Hematopoietic multipotent progenitor cell treated with erythropoietin and hydrocortisone succinate and interleukin-3 and kit ligand, for 4 days (in vitro differentiated cells): ENCODE data around the gene ERBB4.
A peak's percentile ranks its signal among the peaks of the same experiment; 100 is the strongest.
"Not testable (repeated sequence)": the region's sequence is repeated elsewhere in the genome, so short reads cannot be mapped to it uniquely, and the experiment has no call there.

Experiments used
- DNase-seq: peaks from one replicate; pipeline ENCODE4 v3.0.0-alpha.2; 2015

Gene ERBB4

GRCh38 chr2:212124598-212124997, 414.0 kb downstream of the ERBB4 start:
- DNase-seq = peak; percentile 3

- no peak for DNase-seq
Observed at GRCh38 chr2:212119591-212119990, 419.0 kb downstream of the ERBB4 start.

- DNase-seq = no peak
Observed at GRCh38 chr2:212117926-212118325, 420.7 kb downstream of the ERBB4 start.

GRCh38 chr2:212114489-212114888, 424.1 kb downstream of the ERBB4 start:
- DNase-seq = no peak

- no peak for DNase-seq
Observed at GRCh38 chr2:212112401-212112800, 426.2 kb downstream of the ERBB4 start.

GRCh38 chr2:212109792-212110680, 428.6 kb downstream of the ERBB4 start:
- DNase-seq = no peak

- DNase-seq = no peak
Observed at GRCh38 chr2:212109217-212109616, 429.4 kb downstream of the ERBB4 start.

- no peak for DNase-seq
Observed at GRCh38 chr2:212107989-212108388, 430.6 kb downstream of the ERBB4 start.

- no peak for DNase-seq
Observed at GRCh38 chr2:212107014-212107413, 431.6 kb downstream of the ERBB4 start.

GRCh38 chr2:212106536-212106935, 432.1 kb downstream of the ERBB4 start:
- DNase-seq = not testable (repeated sequence)

GRCh38 chr2:212099658-212100057, 438.9 kb downstream of the ERBB4 start:
- no peak for DNase-seq

GRCh38 chr2:212098966-212099365, 439.6 kb downstream of the ERBB4 start:
- DNase-seq = no peak

- DNase-seq = no peak
Observed at GRCh38 chr2:212097001-212097400, 441.6 kb downstream of the ERBB4 start.

- DNase-seq = no peak
Observed at GRCh38 chr2:212089873-212090272, 448.7 kb downstream of the ERBB4 start.

- DNase-seq = no peak
Observed at GRCh38 chr2:212088353-212088752, 450.2 kb downstream of the ERBB4 start.

GRCh38 chr2:212083492-212083891, 455.1 kb downstream of the ERBB4 start:
- no peak for DNase-seq

- no peak for DNase-seq
Observed at GRCh38 chr2:212078103-212078502, 460.5 kb downstream of the ERBB4 start.

- DNase-seq = no peak
Observed at GRCh38 chr2:212076456-212076855, 462.1 kb downstream of the ERBB4 start.

- no peak for DNase-seq
Observed at GRCh38 chr2:212073360-212073759, 465.2 kb downstream of the ERBB4 start.

- no peak for DNase-seq
Observed at GRCh38 chr2:212066546-212066945, 472.1 kb downstream of the ERBB4 start.

- DNase-seq = no peak
Observed at GRCh38 chr2:212064318-212064717, 474.3 kb downstream of the ERBB4 start.

GRCh38 chr2:212052412-212053159, 486.0 kb downstream of the ERBB4 start:
- peak; percentile 18 for DNase-seq

- no peak for DNase-seq
Observed at GRCh38 chr2:212050871-212051270, 487.7 kb downstream of the ERBB4 start.

GRCh38 chr2:212042562-212042961, 496.0 kb downstream of the ERBB4 start:
- DNase-seq = no peak
